Fibroblast of the conjunctiva (primary cell): ENCODE results near the gene ZMAT5.

Source experiments
- DNase-seq: peaks from one replicate; pipeline ENCODE4 v3.0.0-alpha.2; 2010; ENCODE audit warnings: low read depth

The ZMAT5 gene

DNA sequence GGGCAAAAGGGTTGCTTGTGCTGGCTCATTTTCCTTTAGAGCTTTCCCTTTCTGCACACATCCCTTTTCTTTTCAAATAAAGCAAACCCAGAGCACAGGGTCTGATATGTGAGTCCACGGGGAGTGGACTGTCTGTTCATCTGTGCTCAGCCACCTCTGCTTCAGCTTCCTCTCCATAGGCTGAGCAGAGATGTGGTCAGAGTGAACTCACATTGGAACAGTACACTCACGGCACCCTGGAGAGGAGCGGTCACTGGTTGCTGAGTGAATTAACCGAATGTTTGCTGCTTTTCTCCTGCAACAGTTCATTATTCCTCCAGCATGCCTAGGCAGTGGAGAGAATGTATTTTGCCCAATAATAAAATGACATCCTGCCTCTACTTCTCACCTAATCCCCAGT is 83.3 kb downstream of the ZMAT5 start:
- no peak for DNase-seq
